ENCODE measurements around the gene TUSC2. TPM values are rescaled to one million over a fixed set of nuclear protein-coding genes. Genes with fewer than 3 reads are reported as not detected.
"Not testable (repeated sequence)": the region's sequence is repeated elsewhere in the genome, so short reads cannot be mapped to it uniquely, and the experiment has no call there.

Gene TUSC2
- total RNA-seq, 1 donor: 22.0 TPM

DNA sequence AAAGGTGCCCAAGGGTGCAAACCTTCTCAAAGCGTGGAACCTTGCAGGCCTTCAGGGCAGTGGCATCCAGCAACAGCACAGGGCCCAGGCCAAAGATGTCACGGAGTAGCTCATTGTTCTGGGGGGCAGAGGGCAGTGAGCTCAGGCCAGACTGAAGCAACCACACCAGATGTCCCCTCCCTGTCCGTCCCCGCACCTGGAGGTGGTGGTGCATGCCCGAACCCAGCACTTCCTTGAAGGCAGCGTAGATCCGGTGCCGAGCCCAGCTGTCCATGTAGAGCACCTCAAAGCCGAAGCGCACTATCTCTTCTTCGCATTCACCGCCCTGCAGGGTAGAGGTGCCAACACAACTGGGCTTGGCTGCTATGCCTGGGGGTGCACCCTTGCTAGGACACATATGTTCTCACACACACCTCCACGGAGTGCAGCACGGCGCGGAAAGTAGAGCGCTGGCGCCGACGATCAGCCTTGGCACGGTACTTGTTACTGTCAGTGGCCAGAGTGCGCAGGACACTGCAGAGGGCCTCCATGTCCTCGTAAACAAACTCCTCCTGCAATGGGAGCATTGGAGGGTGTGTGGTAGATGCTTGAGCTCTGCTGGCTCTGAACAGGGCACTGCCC lies 39.5 kb downstream of the TUSC2 start:
- no peak for DNase-seq (ENCODE audit: low read depth)
- no peak for TF ChIP-seq CTCF (IDR thresholded peaks at IDR 0.05; ENCODE audit: insufficient read depth, low read depth, low read length)
- no peak overlapping the region for H3K4me3 ChIP-seq (ENCODE audit: low read depth, low read length)

- no peak overlapping the region for H3K4me3 ChIP-seq (ENCODE audit: low read depth, low read length)
- DNase-seq (ENCODE audit: low read depth): no peak
- TF ChIP-seq CTCF (IDR thresholded peaks at IDR 0.05; ENCODE audit: insufficient read depth, low read depth, low read length): no peak
Observed at GRCh38 chr3:50287262-50287661, 40.8 kb downstream of the TUSC2 start.

- TF ChIP-seq CTCF (IDR thresholded peaks at IDR 0.05; ENCODE audit: insufficient read depth, low read depth, low read length): no peak
- no peak overlapping the region for H3K4me3 ChIP-seq (ENCODE audit: low read depth, low read length)
- no peak for DNase-seq (ENCODE audit: low read depth)
Observed at GRCh38 chr3:50286322-50287227, 41.4 kb downstream of the TUSC2 start.

- DNase-seq (ENCODE audit: low read depth): not testable (repeated sequence)
Observed at GRCh38 chr3:50284121-50284520, 43.9 kb downstream of the TUSC2 start.

GRCh38 chr3:50279255-50280016 lies 48.6 kb downstream of the TUSC2 start:
- no peak overlapping the region for H3K4me3 ChIP-seq (ENCODE audit: low read depth, low read length)
- TF ChIP-seq CTCF (IDR thresholded peaks at IDR 0.05; ENCODE audit: insufficient read depth, low read depth, low read length): no peak
- no peak for DNase-seq (ENCODE audit: low read depth)

More at GRCh38 chr3:50284121-50284520, 43.9 kb downstream of the TUSC2 start:
- not testable (repeated sequence) for H3K4me3 ChIP-seq (ENCODE audit: low read depth, low read length)

DNA sequence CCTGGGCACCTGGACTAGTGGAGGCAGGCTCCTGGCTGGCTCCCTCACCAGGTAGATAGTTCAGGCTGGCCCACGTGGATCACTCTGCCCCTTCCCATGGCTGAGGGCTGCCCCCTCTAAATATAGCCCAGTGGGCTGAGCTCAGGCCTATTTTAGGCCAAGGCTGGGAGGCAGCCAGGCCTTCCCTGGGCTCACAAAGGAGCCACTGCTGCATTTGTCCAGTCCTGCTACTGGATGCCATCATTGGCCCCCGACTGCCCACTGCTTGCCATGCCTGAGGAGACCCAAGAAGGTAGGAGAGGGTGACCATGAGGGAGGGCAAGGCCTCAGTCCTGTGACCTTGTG lies 49.2 kb downstream of the TUSC2 start, which contains the start of gene LSMEM2:
LSMEM2 (plus strand) TSS at position 208 of the 345 bp plus-strand sequence; CDS start at position 235, 27 bp downstream.
- DNase-seq (ENCODE audit: low read depth): no peak
- no peak for TF ChIP-seq CTCF (IDR thresholded peaks at IDR 0.05; ENCODE audit: insufficient read depth, low read depth, low read length)

More for the DNA sequence above, 49.2 kb downstream of the TUSC2 start, which contains the start of gene LSMEM2:
- no peak within 1 kb of the TSS for H3K4me3 ChIP-seq (ENCODE audit: low read depth, low read length)
